Peyer's patch (tissue), 4 donors: Measurements from ENCODE around the gene BTF3.

Experiments
- CTCF ChIP-seq, 6 experiments: fragments of 450-650 bp in 4 of 6; fragments of 200-600 bp in 2 of 6; sonication (generic) in 1 of 6; IDR thresholded peaks; one replicate each; pipeline ENCODE4 v1.5.1; 2017 to 2019; ENCODE audit warnings: antibody characterized with exemption in 6 of 6, mild to moderate bottlenecking in 3 of 6, moderate library complexity in 1 of 6
- POLR2A ChIP-seq, 2 donors: fragments of 450-650 bp; IDR thresholded peaks; one replicate each; pipeline ENCODE4 v1.5.1; 2017; ENCODE audit warnings: antibody characterized with exemption in 2 of 2, mild to moderate bottlenecking in 2 of 2, moderate library complexity in 2 of 2

GRCh38 chr5:73485715-73486114 lies 12.5 kb upstream of the BTF3 start:
- TF ChIP-seq CTCF (IDR thresholded peaks at IDR 0.05) (no peak), POLR2A (IDR thresholded peaks at IDR 0.05) (no peak)
